Astrocyte (in vitro differentiated cells and primary cell): Measurements from ENCODE around the gene SPDYE3.
"Not testable (repeated sequence)": the region's sequence is repeated elsewhere in the genome, so short reads cannot be mapped to it uniquely, and the experiment has no call there.

Experiments used
- EZH2 ChIP-seq: IDR thresholded peaks from 2 replicates; pipeline ENCODE4 v1.6.1; 2012; ENCODE audit warnings: mild to moderate bottlenecking, low read length, inconsistent platforms; ENCODE audit not compliant: insufficient read depth
- TF ChIP-seq, protein P1 (sequence below): IDR thresholded peaks from 2 replicates; pipeline ENCODE4 v1.5.1; 2011; ENCODE audit warnings: low read depth, mild to moderate bottlenecking, inconsistent platforms, low read length, moderate library complexity; ENCODE audit not compliant: insufficient read depth

DNA sequence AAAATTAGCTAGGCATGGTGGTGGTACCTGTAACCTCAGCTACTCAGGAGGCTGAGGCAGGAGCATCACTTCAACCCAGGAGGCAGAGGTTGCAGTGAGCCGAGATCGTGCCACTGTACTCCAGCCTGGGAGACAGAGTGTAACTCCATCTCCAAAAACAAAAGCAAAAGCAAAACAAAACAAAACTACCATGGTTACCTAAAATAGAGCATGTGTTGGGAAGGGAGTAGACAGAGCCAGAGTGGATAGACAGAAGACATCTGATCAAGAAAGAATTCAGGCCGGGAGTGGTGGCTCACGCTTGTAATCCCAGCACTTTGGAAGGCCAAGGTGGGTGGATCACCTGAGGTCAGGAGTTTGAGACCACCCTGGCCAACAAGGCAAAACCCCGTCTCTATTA is 41.7 kb upstream of the SPDYE3 start:
- TF ChIP-seq, protein P1, sequence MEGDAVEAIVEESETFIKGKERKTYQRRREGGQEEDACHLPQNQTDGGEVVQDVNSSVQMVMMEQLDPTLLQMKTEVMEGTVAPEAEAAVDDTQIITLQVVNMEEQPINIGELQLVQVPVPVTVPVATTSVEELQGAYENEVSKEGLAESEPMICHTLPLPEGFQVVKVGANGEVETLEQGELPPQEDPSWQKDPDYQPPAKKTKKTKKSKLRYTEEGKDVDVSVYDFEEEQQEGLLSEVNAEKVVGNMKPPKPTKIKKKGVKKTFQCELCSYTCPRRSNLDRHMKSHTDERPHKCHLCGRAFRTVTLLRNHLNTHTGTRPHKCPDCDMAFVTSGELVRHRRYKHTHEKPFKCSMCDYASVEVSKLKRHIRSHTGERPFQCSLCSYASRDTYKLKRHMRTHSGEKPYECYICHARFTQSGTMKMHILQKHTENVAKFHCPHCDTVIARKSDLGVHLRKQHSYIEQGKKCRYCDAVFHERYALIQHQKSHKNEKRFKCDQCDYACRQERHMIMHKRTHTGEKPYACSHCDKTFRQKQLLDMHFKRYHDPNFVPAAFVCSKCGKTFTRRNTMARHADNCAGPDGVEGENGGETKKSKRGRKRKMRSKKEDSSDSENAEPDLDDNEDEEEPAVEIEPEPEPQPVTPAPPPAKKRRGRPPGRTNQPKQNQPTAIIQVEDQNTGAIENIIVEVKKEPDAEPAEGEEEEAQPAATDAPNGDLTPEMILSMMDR, result not testable (repeated sequence)
- not testable (repeated sequence) for TF ChIP-seq EZH2
